GM23338 (cell line): Measurements from ENCODE around the gene GRIK4. TPM values are rescaled to one million over a fixed set of nuclear protein-coding genes. Genes with fewer than 3 reads are reported as not detected.

Experiments used
- ATAC-seq: fragments of 200-7000 bp; cut with Tn5 transposase; 3 replicates; pipeline ENCODE4 v1.9.1; 2020
- DNase-seq: peaks from one replicate; pipeline ENCODE4 v3.0.0-alpha.2; 2015; ENCODE audit warnings: low spot score
- H2AFZ ChIP-seq: fragments of 200-600 bp; sonication (generic); 2 replicates; pipeline ENCODE4 v1.8.0; 2016; ENCODE audit warnings: antibody characterized with exemption, mild to moderate bottlenecking, moderate library complexity
- H3F3A ChIP-seq: fragments of 200-600 bp; sonication (generic); replicated peaks from 2 replicates; pipeline ENCODE4 v1.8.0; 2017; ENCODE audit warnings: antibody characterized with exemption, mixed run types, low read depth
- H3K27ac ChIP-seq: fragments of 200-600 bp; sonication (generic); 2 replicates; pipeline ENCODE4 v1.6.1; 2016; ENCODE audit warnings: low read depth
- H3K27me3 ChIP-seq: fragments of 200-600 bp; sonication (generic); 2 replicates; pipeline ENCODE4 v1.8.0; 2016; ENCODE audit warnings: mild to moderate bottlenecking, mixed run types, moderate library complexity; ENCODE audit not compliant: insufficient read depth
- H3K36me3 ChIP-seq: fragments of 200-600 bp; sonication (generic); 2 replicates; pipeline ENCODE4 v1.8.0; 2016; ENCODE audit warnings: mild to moderate bottlenecking; ENCODE audit not compliant: insufficient read depth
- H3K4me1 ChIP-seq: fragments of 200-600 bp; sonication (generic); 2 replicates; pipeline ENCODE4 v1.8.0; 2016; ENCODE audit warnings: mild to moderate bottlenecking, moderate library complexity; ENCODE audit not compliant: insufficient read depth
- H3K4me2 ChIP-seq: fragments of 200-600 bp; sonication (generic); 2 replicates; pipeline ENCODE4 v1.7.1; 2017; ENCODE audit warnings: mixed run types
- H3K4me3 ChIP-seq: fragments of 200-600 bp; sonication (generic); 2 replicates; pipeline ENCODE4 v1.6.1; 2016; ENCODE audit warnings: mixed run types
- H3K79me2 ChIP-seq: fragments of 200-600 bp; sonication (generic); replicated peaks from 2 replicates; pipeline ENCODE4 v1.8.0; 2017; ENCODE audit warnings: mild to moderate bottlenecking; ENCODE audit not compliant: insufficient read depth
- H3K9me2 ChIP-seq: fragments of 200-600 bp; sonication (generic); 2 replicates; pipeline ENCODE4 v1.8.0; 2017; ENCODE audit not compliant: insufficient read depth
- H4K20me1 ChIP-seq: fragments of 200-600 bp; sonication (generic); replicated peaks from 2 replicates; pipeline ENCODE4 v1.8.0; 2017; ENCODE audit warnings: mild to moderate bottlenecking; ENCODE audit not compliant: insufficient read depth
- H3K27ac Mint-ChIP-seq: 2 replicates; pipeline ENCODE4 v1.8.0; 2020; ENCODE audit warnings: inconsistent platforms, mild to moderate bottlenecking, moderate library complexity, mixed read lengths
- H3K27me3 Mint-ChIP-seq: 3 replicates; pipeline ENCODE4 v1.8.0; 2022; ENCODE audit warnings: low read depth, mild to moderate bottlenecking, moderate library complexity, mixed read lengths, inconsistent platforms; ENCODE audit not compliant: insufficient read depth, poor library complexity
- H3K36me3 Mint-ChIP-seq: 3 replicates; pipeline ENCODE4 v1.8.0; 2021; ENCODE audit warnings: low read depth, mild to moderate bottlenecking, inconsistent platforms, moderate library complexity, mixed read lengths
- H3K4me1 Mint-ChIP-seq: 3 replicates; pipeline ENCODE4 v1.8.0; 2020; ENCODE audit warnings: mild to moderate bottlenecking, inconsistent platforms, mixed read lengths
- H3K4me3 Mint-ChIP-seq: 3 replicates; pipeline ENCODE4 v1.8.0; 2021; ENCODE audit warnings: moderate library complexity, mild to moderate bottlenecking, inconsistent platforms, mixed read lengths
- H3K9me3 Mint-ChIP-seq: 3 replicates; pipeline ENCODE4 v1.8.0; 2020; ENCODE audit warnings: moderate library complexity, mild to moderate bottlenecking, inconsistent platforms, mixed read lengths
- CREB1 ChIP-seq: fragments of 250-450 bp; sonication (Bioruptor Pico); IDR thresholded peaks from 2 replicates; pipeline ENCODE4 v1.5.0; 2020; ENCODE audit warnings: low read depth, mild to moderate bottlenecking, moderate library complexity
- EZH2 ChIP-seq: fragments of 200-600 bp; sonication (generic); IDR thresholded peaks from one replicate; pipeline ENCODE4 v1.8.0; 2017; ENCODE audit warnings: antibody characterized with exemption, mild to moderate bottlenecking, low read depth; ENCODE audit not compliant: unreplicated experiment
- EZH2phosphoT487 ChIP-seq: fragments of 200-600 bp; sonication (generic); IDR thresholded peaks from one replicate; pipeline ENCODE4 v1.8.1; 2018; ENCODE audit warnings: antibody characterized with exemption; ENCODE audit not compliant: unreplicated experiment
- JUNB ChIP-seq: IDR thresholded peaks from one replicate; pipeline ENCODE4 v1.6.1; 2016; ENCODE audit warnings: antibody characterized with exemption; ENCODE audit not compliant: unreplicated experiment
- NANOG ChIP-seq: IDR thresholded peaks from 2 replicates; pipeline ENCODE4 v1.6.1; 2016; ENCODE audit warnings: antibody characterized with exemption, borderline replicate concordance
- POLR2AphosphoS5 ChIP-seq: IDR thresholded peaks from 2 replicates; pipeline ENCODE4 v1.6.1; 2016; ENCODE audit warnings: antibody characterized with exemption, low read depth
- ZNF331 ChIP-seq: fragments of 250-450 bp; sonication (Bioruptor Pico); IDR thresholded peaks from 2 replicates; pipeline ENCODE4 v1.5.0; 2020; ENCODE audit warnings: low read depth, mild to moderate bottlenecking, moderate library complexity
- polyA plus RNA-seq: library from polyadenylated mRNA; unstranded; fragments of >200 nt; fragmentation: Nextera tagmentation; extraction: Ambion mirVana; gene quantifications from 2 replicates; pipeline ENCODE4 v1.2.1, GENCODE V29; 2016
- total RNA-seq: library from RNA; depleted of rRNA; stranded (reverse); fragments of >200 nt; shearing (Covaris generic); gene quantifications from 2 replicates; pipeline ENCODE4 v1.2.3, GENCODE V29; 2014
- TF ChIP-seq, protein P1 (sequence below), 2 experiments: fragments of 200-600 bp in 1 of 2; sonication (generic) in 1 of 2; conservative IDR thresholded peaks; 2 replicates each; pipeline versions ENCODE4 v1.5.1 to v1.6.1; 2016 to 2017; ENCODE audit warnings: antibody characterized with exemption in 2 of 2, low read depth in 2 of 2, mild to moderate bottlenecking in 2 of 2, moderate library complexity in 1 of 2
- TF ChIP-seq, protein P2 (sequence below): IDR thresholded peaks from 2 replicates; pipeline ENCODE4 v1.6.1; 2016; ENCODE audit warnings: antibody characterized with exemption
- TF ChIP-seq, protein P3 (sequence below): fragments of 250-450 bp; sonication (Bioruptor Pico); IDR thresholded peaks from 2 replicates; pipeline ENCODE4 v1.5.0; 2020; ENCODE audit warnings: mild to moderate bottlenecking, moderate library complexity

Gene GRIK4
- total and polyA plus RNA-seq, 2 experiments from 2014 or later, result 0.63 to 2.2 TPM

DNA sequence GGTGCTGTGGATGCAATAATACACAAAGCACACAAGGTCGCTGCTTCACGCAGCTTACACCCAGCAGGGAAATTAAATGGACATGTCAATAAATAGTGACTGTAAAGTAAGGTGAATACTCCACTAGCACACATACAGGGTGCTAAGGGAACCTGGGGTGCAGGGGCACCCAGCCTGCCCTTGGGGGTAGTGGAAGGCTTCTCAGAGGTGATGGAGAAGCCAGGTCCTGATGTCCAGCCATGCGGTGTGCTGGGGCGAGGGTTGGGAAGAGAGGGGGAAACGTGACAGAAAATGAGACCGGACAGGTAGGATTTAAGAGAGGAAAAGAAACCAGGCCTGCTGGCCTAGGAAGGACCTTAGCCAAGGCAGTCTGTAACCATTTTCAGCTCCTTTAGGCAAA, 200.5 kb downstream of the GRIK4 start:
- H3K27me3 ChIP-seq, result no peaks in the 10 kb centered on the region
- Mint-ChIP-seq H3K27ac (no peak overlapping the region), H3K9me3 (no peaks in the 10 kb centered on the region; the same call in 2 of the 3 replicates), H3K4me3 (no peak overlapping the region), H3K36me3 (no peaks in the 10 kb centered on the region; the same call in 2 of the 3 replicates), H3K27me3 (no peaks in the 10 kb centered on the region), H3K4me1 (peaks cover 35% of the 10 kb centered on the region)
- no peaks in the 10 kb centered on the region for H3K9me2 ChIP-seq
- DNase-seq, result no peak
- H3K79me2 ChIP-seq, result no peaks in the 10 kb centered on the region
- no peaks in the 10 kb centered on the region for H3F3A ChIP-seq
- TF ChIP-seq NANOG, result no peak
- no peak for TF ChIP-seq EZH2
- no peak for TF ChIP-seq POLR2AphosphoS5
- TF ChIP-seq, protein P1, sequence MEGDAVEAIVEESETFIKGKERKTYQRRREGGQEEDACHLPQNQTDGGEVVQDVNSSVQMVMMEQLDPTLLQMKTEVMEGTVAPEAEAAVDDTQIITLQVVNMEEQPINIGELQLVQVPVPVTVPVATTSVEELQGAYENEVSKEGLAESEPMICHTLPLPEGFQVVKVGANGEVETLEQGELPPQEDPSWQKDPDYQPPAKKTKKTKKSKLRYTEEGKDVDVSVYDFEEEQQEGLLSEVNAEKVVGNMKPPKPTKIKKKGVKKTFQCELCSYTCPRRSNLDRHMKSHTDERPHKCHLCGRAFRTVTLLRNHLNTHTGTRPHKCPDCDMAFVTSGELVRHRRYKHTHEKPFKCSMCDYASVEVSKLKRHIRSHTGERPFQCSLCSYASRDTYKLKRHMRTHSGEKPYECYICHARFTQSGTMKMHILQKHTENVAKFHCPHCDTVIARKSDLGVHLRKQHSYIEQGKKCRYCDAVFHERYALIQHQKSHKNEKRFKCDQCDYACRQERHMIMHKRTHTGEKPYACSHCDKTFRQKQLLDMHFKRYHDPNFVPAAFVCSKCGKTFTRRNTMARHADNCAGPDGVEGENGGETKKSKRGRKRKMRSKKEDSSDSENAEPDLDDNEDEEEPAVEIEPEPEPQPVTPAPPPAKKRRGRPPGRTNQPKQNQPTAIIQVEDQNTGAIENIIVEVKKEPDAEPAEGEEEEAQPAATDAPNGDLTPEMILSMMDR (conservative IDR thresholded peaks at IDR 0.05; ENCODE audit: low read depth in 2 of 2), result no peak
- TF ChIP-seq EZH2phosphoT487, result no peak
- TF ChIP-seq, protein P2, sequence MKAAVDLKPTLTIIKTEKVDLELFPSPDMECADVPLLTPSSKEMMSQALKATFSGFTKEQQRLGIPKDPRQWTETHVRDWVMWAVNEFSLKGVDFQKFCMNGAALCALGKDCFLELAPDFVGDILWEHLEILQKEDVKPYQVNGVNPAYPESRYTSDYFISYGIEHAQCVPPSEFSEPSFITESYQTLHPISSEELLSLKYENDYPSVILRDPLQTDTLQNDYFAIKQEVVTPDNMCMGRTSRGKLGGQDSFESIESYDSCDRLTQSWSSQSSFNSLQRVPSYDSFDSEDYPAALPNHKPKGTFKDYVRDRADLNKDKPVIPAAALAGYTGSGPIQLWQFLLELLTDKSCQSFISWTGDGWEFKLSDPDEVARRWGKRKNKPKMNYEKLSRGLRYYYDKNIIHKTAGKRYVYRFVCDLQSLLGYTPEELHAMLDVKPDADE, result no peak
- TF ChIP-seq JUNB, result no peak
- no peak overlapping the region for H2AFZ ChIP-seq
- no peaks in the 10 kb centered on the region for H4K20me1 ChIP-seq
- H3K4me2 ChIP-seq, result no peak overlapping the region
- no peak overlapping the region for H3K4me3 ChIP-seq
- peaks cover 16% of the 10 kb centered on the region; the same call in 1 of the 2 replicates for H3K4me1 ChIP-seq
- H3K27ac ChIP-seq, result no peak overlapping the region
- no peaks in the 10 kb centered on the region for H3K36me3 ChIP-seq
- no peak for ATAC-seq

DNA sequence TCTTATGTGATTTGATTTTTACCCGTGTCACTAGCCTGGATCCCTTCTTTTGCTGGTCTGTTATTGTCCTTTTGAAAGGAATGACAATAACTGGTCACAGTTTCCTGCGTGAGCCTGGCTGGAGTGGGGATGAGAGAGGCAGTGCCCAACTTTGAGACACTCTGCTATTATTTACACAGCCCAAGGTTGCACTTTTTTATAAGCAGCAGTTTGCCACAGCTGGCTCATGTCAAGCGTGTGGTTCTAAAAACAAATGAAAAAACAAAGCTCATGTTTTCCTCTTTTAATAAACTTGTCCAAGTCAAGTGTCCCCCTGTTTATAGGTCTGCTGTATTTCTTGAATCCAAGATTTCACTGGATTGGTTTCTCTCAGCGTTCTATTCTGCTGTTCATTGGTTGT, 201.3 kb downstream of the GRIK4 start:
- ATAC-seq (no peak), DNase-seq (no peak)
- no peak overlapping the region for H3K4me3 Mint-ChIP-seq
- peaks cover 39% of the 10 kb centered on the region for H3K4me1 Mint-ChIP-seq
- no peaks in the 10 kb centered on the region for H3K27me3 Mint-ChIP-seq
- peaks cover 16% of the 10 kb centered on the region; the same call in 1 of the 2 replicates for H3K4me1 ChIP-seq
- H4K20me1 ChIP-seq, result no peaks in the 10 kb centered on the region
- no peak overlapping the region for H3K4me3 ChIP-seq
- H3K4me2 ChIP-seq, result no peak overlapping the region
- no peaks in the 10 kb centered on the region for H3K27me3 ChIP-seq
- no peak overlapping the region for H3K27ac Mint-ChIP-seq
- no peaks in the 10 kb centered on the region for H3K9me2 ChIP-seq
- no peak overlapping the region for H3K27ac ChIP-seq
- no peak overlapping the region for H2AFZ ChIP-seq
- H3F3A ChIP-seq, result no peaks in the 10 kb centered on the region
- no peaks in the 10 kb centered on the region for H3K36me3 Mint-ChIP-seq
- H3K36me3 ChIP-seq, result no peaks in the 10 kb centered on the region
- no peaks in the 10 kb centered on the region for H3K79me2 ChIP-seq
- H3K9me3 Mint-ChIP-seq, result no peaks in the 10 kb centered on the region; the same call in 2 of the 3 replicates
- TF ChIP-seq NANOG (no peak), POLR2AphosphoS5 (no peak), CREB1 (CRISPR knock-in tag) (no peak), ZNF331 (CRISPR knock-in tag) (no peak)
- TF ChIP-seq, protein P3, sequence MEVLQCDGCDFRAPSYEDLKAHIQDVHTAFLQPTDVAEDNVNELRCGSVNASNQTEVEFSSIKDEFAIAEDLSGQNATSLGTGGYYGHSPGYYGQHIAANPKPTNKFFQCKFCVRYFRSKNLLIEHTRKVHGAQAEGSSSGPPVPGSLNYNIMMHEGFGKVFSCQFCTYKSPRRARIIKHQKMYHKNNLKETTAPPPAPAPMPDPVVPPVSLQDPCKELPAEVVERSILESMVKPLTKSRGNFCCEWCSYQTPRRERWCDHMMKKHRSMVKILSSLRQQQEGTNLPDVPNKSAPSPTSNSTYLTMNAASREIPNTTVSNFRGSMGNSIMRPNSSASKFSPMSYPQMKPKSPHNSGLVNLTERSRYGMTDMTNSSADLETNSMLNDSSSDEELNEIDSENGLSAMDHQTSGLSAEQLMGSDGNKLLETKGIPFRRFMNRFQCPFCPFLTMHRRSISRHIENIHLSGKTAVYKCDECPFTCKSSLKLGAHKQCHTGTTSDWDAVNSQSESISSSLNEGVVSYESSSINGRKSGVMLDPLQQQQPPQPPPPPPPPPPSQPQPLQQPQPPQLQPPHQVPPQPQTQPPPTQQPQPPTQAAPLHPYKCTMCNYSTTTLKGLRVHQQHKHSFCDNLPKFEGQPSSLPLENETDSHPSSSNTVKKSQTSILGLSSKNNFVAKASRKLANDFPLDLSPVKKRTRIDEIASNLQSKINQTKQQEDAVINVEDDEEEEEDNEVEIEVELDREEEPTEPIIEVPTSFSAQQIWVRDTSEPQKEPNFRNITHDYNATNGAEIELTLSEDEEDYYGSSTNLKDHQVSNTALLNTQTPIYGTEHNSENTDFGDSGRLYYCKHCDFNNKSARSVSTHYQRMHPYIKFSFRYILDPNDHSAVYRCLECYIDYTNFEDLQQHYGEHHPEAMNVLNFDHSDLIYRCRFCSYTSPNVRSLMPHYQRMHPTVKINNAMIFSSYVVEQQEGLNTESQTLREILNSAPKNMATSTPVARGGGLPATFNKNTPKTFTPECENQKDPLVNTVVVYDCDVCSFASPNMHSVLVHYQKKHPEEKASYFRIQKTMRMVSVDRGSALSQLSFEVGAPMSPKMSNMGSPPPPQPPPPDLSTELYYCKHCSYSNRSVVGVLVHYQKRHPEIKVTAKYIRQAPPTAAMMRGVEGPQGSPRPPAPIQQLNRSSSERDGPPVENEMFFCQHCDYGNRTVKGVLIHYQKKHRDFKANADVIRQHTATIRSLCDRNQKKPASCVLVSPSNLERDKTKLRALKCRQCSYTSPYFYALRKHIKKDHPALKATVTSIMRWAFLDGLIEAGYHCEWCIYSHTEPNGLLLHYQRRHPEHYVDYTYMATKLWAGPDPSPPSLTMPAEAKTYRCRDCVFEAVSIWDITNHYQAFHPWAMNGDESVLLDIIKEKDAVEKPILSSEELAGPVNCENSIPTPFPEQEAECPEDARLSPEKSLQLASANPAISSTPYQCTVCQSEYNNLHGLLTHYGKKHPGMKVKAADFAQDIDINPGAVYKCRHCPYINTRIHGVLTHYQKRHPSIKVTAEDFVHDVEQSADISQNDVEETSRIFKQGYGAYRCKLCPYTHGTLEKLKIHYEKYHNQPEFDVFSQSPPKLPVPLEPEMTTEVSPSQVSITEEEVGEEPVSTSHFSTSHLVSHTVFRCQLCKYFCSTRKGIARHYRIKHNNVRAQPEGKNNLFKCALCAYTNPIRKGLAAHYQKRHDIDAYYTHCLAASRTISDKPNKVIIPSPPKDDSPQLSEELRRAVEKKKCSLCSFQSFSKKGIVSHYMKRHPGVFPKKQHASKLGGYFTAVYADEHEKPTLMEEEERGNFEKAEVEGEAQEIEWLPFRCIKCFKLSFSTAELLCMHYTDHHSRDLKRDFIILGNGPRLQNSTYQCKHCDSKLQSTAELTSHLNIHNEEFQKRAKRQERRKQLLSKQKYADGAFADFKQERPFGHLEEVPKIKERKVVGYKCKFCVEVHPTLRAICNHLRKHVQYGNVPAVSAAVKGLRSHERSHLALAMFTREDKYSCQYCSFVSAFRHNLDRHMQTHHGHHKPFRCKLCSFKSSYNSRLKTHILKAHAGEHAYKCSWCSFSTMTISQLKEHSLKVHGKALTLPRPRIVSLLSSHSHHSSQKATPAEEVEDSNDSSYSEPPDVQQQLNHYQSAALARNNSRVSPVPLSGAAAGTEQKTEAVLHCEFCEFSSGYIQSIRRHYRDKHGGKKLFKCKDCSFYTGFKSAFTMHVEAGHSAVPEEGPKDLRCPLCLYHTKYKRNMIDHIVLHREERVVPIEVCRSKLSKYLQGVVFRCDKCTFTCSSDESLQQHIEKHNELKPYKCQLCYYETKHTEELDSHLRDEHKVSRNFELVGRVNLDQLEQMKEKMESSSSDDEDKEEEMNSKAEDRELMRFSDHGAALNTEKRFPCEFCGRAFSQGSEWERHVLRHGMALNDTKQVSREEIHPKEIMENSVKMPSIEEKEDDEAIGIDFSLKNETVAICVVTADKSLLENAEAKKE (CRISPR knock-in tag), result no peak
- TF ChIP-seq, protein P2, result no peak
